ENCODE measurements around the gene EME2. TPM values are rescaled to one million over a fixed set of nuclear protein-coding genes. Genes with fewer than 3 reads are reported as not detected.
A peak's percentile ranks its signal among the peaks of the same experiment; 100 is the strongest.

EME2 gene
- total RNA-seq, 3 donors from 2014 or later = 30.4 to 39.1 (median 35.7) TPM

DNA sequence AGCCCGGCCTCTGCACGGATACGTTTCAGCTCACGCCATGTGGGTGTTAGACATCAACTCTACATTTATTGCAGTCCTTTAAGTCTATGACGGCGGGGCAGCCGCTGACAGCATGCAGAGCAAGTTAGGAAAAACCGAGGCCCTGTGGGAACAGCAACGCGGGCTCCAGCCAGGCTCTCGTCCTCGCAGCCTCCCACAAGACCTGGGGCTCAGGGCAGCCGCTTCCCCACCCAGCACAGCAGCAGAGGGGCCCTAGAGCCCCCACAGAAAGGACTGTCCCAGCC is 4.0 kb downstream of the EME2 start:
- ATAC-seq (no peak), DNase-seq (no peak)
- Mint-ChIP-seq H3K27me3 (ENCODE audit: low read depth) (no peaks in the 10 kb centered on the region), H3K36me3 (ENCODE audit: insufficient read depth) (peaks cover 5% of the 10 kb centered on the region), H3K9me3 (no peaks in the 10 kb centered on the region), H3K4me1 (ENCODE audit: low read depth) (peaks cover 11% of the 10 kb centered on the region), H3K4me3 (no peak overlapping the region)

GRCh38 chr16:1776991-1777374 is 4.4 kb downstream of the EME2 start:
- Mint-ChIP-seq H3K4me1 (ENCODE audit: low read depth) (peaks cover 14% of the 10 kb centered on the region), H3K4me3 (no peak overlapping the region), H3K27me3 (ENCODE audit: low read depth) (no peaks in the 10 kb centered on the region)

DNA sequence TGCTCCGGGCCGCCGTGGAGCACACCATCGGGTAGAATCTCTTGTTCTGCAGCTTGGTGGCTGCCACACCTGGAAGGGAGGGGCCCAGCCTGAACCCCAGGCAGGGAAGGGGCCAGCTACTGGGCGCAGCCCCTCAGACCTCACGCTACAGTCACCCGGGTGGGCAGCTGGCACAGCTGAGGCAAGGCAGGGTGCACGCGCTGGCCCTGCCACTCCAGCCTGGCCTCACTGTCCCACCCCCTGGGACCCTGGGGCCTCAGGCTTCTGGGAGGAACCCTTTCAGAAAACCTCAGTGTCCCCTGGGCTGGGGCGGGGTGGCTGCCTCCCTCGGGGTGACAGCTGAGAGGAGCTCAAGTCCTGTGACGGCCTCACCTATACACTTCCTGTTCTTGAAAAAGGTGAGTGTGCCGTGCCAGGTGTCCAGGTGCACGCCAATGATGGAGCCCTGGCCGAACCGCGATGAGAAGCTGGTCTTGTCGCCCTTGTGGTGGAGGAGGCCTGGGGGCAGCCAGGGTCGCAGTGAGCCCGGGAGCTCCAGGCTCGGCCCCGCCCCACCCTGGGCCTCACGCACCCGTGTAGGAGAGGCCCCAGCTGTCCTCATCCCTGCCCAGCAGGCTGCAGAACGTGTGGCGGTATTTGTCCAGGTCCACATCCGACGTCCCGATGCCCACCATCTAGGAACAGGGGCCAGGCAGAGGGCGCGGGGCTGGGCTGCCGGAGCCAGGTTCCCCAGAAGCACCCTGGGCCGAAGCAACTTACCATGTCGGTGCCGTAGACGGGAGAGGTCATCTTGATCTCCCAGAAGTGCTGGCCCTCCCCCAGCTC is 5.0 kb downstream of the EME2 start:
- no peak for ATAC-seq
- no peaks in the 10 kb centered on the region for H3K27me3 Mint-ChIP-seq (ENCODE audit: low read depth)
- H3K9me3 Mint-ChIP-seq = no peaks in the 10 kb centered on the region
- no peaks in the 10 kb centered on the region for H3K36me3 Mint-ChIP-seq (ENCODE audit: insufficient read depth)
- no peak overlapping the region for H3K4me3 Mint-ChIP-seq
- H3K4me1 Mint-ChIP-seq (ENCODE audit: low read depth) = peaks cover 12% of the 10 kb centered on the region
- DNase-seq = no peak

More at GRCh38 chr16:1776991-1777374, 4.4 kb downstream of the EME2 start:
- ATAC-seq = no peak
- DNase-seq = no peak
- Mint-ChIP-seq H3K9me3 (no peaks in the 10 kb centered on the region), H3K36me3 (ENCODE audit: insufficient read depth) (peaks cover 5% of the 10 kb centered on the region)

DNA sequence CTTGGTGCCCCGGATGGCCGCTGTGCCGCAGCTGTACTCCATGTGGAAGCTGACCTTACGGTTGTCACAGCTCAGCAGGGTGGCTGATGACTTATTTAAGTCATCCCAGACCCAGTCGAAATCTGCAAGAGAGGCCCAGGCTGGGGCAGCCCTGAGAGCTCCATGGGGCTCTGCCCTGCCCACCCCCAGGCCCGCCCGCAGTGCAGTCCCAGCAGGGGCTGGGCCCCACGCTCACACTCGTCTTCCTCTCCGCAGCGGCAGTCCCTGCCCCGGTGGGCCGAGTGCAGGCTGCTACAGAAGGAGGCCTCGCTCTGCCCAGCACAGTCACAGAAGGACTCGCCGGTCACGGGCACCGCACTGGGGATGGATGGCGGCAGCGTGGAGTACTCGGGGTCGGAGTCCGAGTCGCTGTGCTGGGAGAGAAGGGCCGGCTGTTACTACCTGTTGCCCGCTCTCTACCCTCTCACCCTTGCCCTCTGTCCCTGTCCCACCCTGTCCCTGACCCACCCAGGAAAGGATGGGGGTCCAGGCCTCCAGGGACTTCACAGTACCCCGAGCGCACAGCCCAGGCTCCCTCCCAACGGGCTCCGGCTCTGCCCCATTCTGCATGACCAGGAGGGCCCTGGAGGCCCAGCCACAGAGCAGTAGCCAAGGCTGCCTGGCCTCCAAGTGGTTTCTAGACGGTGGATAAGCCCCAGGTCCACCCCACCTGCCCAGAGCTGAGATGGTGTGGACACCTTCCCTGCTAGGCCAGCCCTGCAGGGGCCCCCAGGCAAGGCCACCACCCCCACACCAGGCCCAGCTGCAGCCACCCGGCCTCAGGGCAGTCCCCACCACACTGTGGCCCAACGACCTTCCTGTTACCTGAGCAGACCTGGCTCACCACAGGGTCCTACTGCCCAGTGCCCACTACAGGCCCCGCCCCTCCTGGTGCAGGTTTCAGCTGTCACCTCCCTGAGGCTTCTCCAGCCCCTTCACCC is 5.9 kb downstream of the EME2 start:
- no peaks in the 10 kb centered on the region for H3K36me3 Mint-ChIP-seq (ENCODE audit: insufficient read depth)
- no peak for DNase-seq
- H3K4me3 Mint-ChIP-seq = no peak overlapping the region
- H3K4me1 Mint-ChIP-seq (ENCODE audit: low read depth) = peaks cover 18% of the 10 kb centered on the region
- ATAC-seq = no peak
- H3K9me3 Mint-ChIP-seq = no peaks in the 10 kb centered on the region
- H3K27me3 Mint-ChIP-seq (ENCODE audit: low read depth) = no peaks in the 10 kb centered on the region

- no peaks in the 10 kb centered on the region for H3K27me3 Mint-ChIP-seq (ENCODE audit: low read depth)
- no peaks in the 10 kb centered on the region for H3K36me3 Mint-ChIP-seq (ENCODE audit: insufficient read depth)
- H3K9me3 Mint-ChIP-seq = no peaks in the 10 kb centered on the region
- no peak for DNase-seq
- no peak for ATAC-seq
- no peak overlapping the region for H3K4me3 Mint-ChIP-seq
- peaks cover 18% of the 10 kb centered on the region for H3K4me1 Mint-ChIP-seq (ENCODE audit: low read depth)
Measured at GRCh38 chr16:1779234-1779701, 6.7 kb downstream of the EME2 start.

GRCh38 chr16:1779741-1780676 is 7.4 kb downstream of the EME2 start:
- Mint-ChIP-seq H3K4me1 (ENCODE audit: low read depth) (peaks cover 17% of the 10 kb centered on the region), H3K4me3 (peak overlapping the region; percentile 81), H3K36me3 (ENCODE audit: insufficient read depth) (no peaks in the 10 kb centered on the region), H3K27me3 (ENCODE audit: low read depth) (no peaks in the 10 kb centered on the region), H3K9me3 (no peaks in the 10 kb centered on the region)
- DNase-seq = no peak
- no peak for ATAC-seq

DNA sequence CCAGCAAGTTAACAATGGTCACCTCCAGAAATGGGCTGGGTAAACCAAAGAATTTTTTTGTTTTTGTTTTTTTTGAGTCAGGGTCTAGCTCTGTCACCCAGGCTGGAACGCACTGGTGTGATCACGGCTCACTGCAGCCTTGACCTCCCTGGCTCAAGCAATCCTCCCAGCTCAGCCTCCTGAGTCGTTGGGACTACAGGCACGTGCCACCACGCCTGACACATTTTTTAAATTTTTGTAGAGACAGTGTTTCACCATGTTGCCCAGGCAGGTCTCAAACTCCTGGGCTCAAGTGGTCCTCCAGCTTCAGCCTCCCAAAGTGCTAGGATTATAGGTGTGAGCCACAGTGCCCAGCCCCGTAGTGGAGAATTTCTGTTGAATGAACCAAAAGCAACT is 8.1 kb downstream of the EME2 start:
- DNase-seq (no peak), ATAC-seq (no peak)
- no peaks in the 10 kb centered on the region for H3K9me3 Mint-ChIP-seq
- H3K27me3 Mint-ChIP-seq (ENCODE audit: low read depth) = no peaks in the 10 kb centered on the region
- no peaks in the 10 kb centered on the region for H3K36me3 Mint-ChIP-seq (ENCODE audit: insufficient read depth)
- H3K4me1 Mint-ChIP-seq (ENCODE audit: low read depth) = peaks cover 21% of the 10 kb centered on the region
- peak overlapping the region; percentile 81 for H3K4me3 Mint-ChIP-seq

DNA sequence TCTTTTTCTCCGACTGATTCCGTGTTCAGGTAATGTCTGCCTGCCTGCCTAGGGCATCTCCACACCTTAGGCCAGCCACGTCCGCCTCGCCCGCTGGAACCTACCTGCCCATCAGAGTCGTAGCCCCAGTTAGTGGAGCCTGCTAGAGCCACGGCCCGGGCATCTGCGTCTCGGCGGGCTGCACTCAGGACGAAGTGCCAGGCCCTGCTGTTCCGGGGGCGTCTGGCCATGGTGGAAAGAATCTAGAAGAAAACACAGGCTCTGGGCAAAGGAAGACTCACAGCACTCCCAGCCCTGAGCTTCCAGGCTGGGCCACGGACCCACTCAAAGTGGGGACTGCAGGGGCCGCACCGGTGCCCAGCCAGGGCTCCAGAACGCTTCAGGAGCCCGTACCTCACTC is 8.6 kb downstream of the EME2 start:
- no peaks in the 10 kb centered on the region for H3K36me3 Mint-ChIP-seq (ENCODE audit: insufficient read depth)
- H3K9me3 Mint-ChIP-seq = no peaks in the 10 kb centered on the region
- no peak for DNase-seq
- no peak for ATAC-seq
- no peaks in the 10 kb centered on the region for H3K27me3 Mint-ChIP-seq (ENCODE audit: low read depth)
- peak overlapping the region; percentile 81 for H3K4me3 Mint-ChIP-seq
- peaks cover 22% of the 10 kb centered on the region for H3K4me1 Mint-ChIP-seq (ENCODE audit: low read depth)

DNA sequence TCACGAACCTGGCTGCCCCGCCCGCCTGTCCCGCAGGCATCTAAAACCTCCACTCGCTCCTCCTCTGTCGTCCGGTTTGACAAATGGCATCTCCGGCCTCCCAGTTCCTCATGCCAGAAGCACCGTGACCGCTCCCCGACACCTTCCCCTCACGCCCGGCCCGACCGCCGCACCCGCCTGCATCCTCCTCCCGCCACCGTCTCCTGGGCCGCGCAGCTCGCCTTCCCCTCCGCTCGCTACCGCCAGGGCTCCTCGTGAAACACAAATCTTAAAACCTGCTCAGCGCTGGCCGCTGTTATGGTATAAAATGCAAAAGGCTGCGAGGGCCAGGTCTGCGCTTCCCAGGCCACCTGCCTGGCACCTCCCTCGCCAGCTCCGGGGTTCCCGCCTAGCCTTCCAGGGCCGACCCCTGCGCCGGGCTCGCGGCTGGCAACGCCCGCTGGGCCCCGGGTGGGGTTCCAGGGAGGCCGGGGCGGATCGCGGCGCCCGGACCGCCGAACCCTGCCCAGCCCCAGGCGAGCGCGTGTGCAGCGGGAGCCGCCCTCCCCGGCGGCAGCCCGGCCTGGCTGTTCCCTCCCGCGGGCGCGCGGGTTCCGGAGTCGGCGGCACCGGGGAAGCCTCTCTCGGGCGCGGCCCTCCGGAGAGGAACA is 9.3 kb downstream of the EME2 start:
- peak overlapping the region; percentile 84 for H3K4me3 Mint-ChIP-seq
- H3K4me1 Mint-ChIP-seq (ENCODE audit: low read depth) = peaks cover 24% of the 10 kb centered on the region
- peak; percentile 15 to 19 for ATAC-seq
- no peaks in the 10 kb centered on the region for H3K9me3 Mint-ChIP-seq
- no peaks in the 10 kb centered on the region for H3K27me3 Mint-ChIP-seq (ENCODE audit: low read depth)
- DNase-seq = no peak
- H3K36me3 Mint-ChIP-seq (ENCODE audit: insufficient read depth) = no peaks in the 10 kb centered on the region

GRCh38 chr16:1782408-1783264 is 10.0 kb downstream of the EME2 start, which contains the start of the genes NUBP2 and SPSB3:
TSS of gene NUBP2 (plus strand) at chr16:1782960. CDS start at chr16:1783021, 61 bp downstream.
TSS of gene SPSB3 (minus strand) at chr16:1782571. CDS start at chr16:1781483, 1,088 bp downstream.
- Mint-ChIP-seq H3K4me1 (ENCODE audit: low read depth) (peaks cover 25% of the 10 kb centered on the region), H3K9me3 (no peaks in the 10 kb centered on the region), H3K4me3 (peak within 1 kb of the TSS; percentile 92), H3K36me3 (ENCODE audit: insufficient read depth) (no peaks in the 10 kb centered on the region), H3K27me3 (ENCODE audit: low read depth) (no peaks in the 10 kb centered on the region)
- peak; percentile 95 for DNase-seq
- peak; percentile 88 to 89 for ATAC-seq

GRCh38 chr16:1784977-1785845 is 12.6 kb downstream of the EME2 start:
- no peak for ATAC-seq
- Mint-ChIP-seq H3K4me3 (no peak overlapping the region), H3K4me1 (ENCODE audit: low read depth) (peaks cover 25% of the 10 kb centered on the region), H3K36me3 (ENCODE audit: insufficient read depth) (peaks cover 4% of the 10 kb centered on the region), H3K27me3 (ENCODE audit: low read depth) (no peaks in the 10 kb centered on the region), H3K9me3 (no peaks in the 10 kb centered on the region)
- DNase-seq = no peak

DNA sequence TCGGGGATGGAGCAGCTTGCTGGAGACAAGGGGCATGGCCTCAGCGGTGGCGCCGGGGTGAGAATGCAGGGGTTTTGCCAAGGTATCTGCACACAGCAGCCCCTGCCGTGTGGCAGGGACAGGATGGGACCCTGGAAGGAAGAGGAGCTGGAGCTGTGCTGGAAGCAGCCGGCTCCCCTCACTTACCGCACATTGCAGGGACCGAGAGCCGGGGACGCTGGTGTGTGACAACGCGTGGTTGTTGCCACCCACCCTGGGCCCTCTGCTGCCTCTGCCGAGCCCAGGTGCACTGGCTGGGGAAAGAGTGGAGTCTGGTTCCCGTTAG is 13.2 kb downstream of the EME2 start:
- no peak for ATAC-seq
- H3K27me3 Mint-ChIP-seq (ENCODE audit: low read depth) = no peaks in the 10 kb centered on the region
- no peak overlapping the region for H3K4me3 Mint-ChIP-seq
- no peaks in the 10 kb centered on the region for H3K9me3 Mint-ChIP-seq
- H3K36me3 Mint-ChIP-seq (ENCODE audit: insufficient read depth) = peaks cover 4% of the 10 kb centered on the region
- no peak for DNase-seq
- H3K4me1 Mint-ChIP-seq (ENCODE audit: low read depth) = peaks cover 25% of the 10 kb centered on the region
